Lower leg skin (tissue), 4 donors: Measurements from ENCODE around the gene CHCHD4. TPM values are rescaled to one million over a fixed set of nuclear protein-coding genes. Genes with fewer than 3 reads are reported as not detected.
A peak's percentile ranks its signal among the peaks of the same experiment; 100 is the strongest.

ENCODE experiments used
- DNase-seq, 2 donors: peaks; one replicate each; pipeline ENCODE4 v3.0.0-alpha.2; 2019; ENCODE audit warnings: low spot score in 2 of 2
- H3K4me3 ChIP-seq: fragments of 200-600 bp; sonication (generic); 2 replicates; pipeline ENCODE4 v1.5.1; 2017; ENCODE audit warnings: mild to moderate bottlenecking, low read depth; ENCODE audit not compliant: poor library complexity, severe bottlenecking
- CTCF ChIP-seq, 3 donors: fragments of 450-650 bp; IDR thresholded peaks; one replicate each; pipeline ENCODE4 v1.5.1; 2016; ENCODE audit warnings: antibody characterized with exemption in 3 of 3, mild to moderate bottlenecking in 3 of 3, moderate library complexity in 2 of 3
- POLR2A ChIP-seq, 2 donors: fragments of 450-650 bp; IDR thresholded peaks; one replicate each; pipeline ENCODE4 v1.6.1; 2016 to 2017; ENCODE audit warnings: antibody characterized with exemption in 2 of 2, mild to moderate bottlenecking in 1 of 2, moderate library complexity in 1 of 2
- WGBS, 2 donors: methylation state at CpG; one replicate each; pipeline ENCODE4 v1.1.5; 2018; 5-methylcytosine and 5-hydroxymethylcytosine counted together
- intact Hi-C: fragments of 100-400 bp; cut with DNase I; formaldehyde crosslinking; loops from one replicate; pipeline ENCODE4 v1.15.0; 2023; ENCODE audit warnings: low total_unique reads
- total RNA-seq, 4 donors: library from RNA; depleted of rRNA; stranded (reverse); fragments of >200 nt; gene quantifications; one replicate each; pipeline ENCODE4 v1.1.0, GENCODE V29; 2016

Gene CHCHD4
- total RNA-seq, 4 donors from 2014 or later = 8.4 to 14.6 (median 11.8) TPM

- TF ChIP-seq POLR2A (IDR thresholded peaks at IDR 0.05) = no peak
- no peak for TF ChIP-seq CTCF (IDR thresholded peaks at IDR 0.05)
- intact Hi-C loops = no loop called here
- 80% methylated on average over 20 to 28 of the region's 28 CpGs for WGBS, 2 donors
- H3K4me3 ChIP-seq = no peak overlapping the region
- peak in 1 of 2 donors; percentile 13 for DNase-seq
These were observed 23.6 kb upstream of the CHCHD4 start for GRCh38 chr3:14148041-14148985.

- intact Hi-C loops = no loop called here
- TF ChIP-seq CTCF (IDR thresholded peaks at IDR 0.05) (no peak), POLR2A (IDR thresholded peaks at IDR 0.05) (no peak)
- 83 to 87% methylated on average over 12 of the region's 12 CpGs for WGBS, 2 donors
- DNase-seq = peak in 1 of 2 donors; percentile 84
- no peak overlapping the region for H3K4me3 ChIP-seq
These were observed 22.9 kb upstream of the CHCHD4 start for GRCh38 chr3:14147617-14148016.

GRCh38 chr3:14147066-14147435 lies 22.4 kb upstream of the CHCHD4 start:
- WGBS, 2 donors = 80 to 81% methylated on average over 5 of the region's 5 CpGs
- intact Hi-C loops = no loop called here
- no peak for TF ChIP-seq POLR2A (IDR thresholded peaks at IDR 0.05)
- no peak for TF ChIP-seq CTCF (IDR thresholded peaks at IDR 0.05)
- no peak overlapping the region for H3K4me3 ChIP-seq
- DNase-seq = peak in 1 of 2 donors; percentile 79

- peak in 1 of 2 donors; percentile 78 for DNase-seq
- intact Hi-C loops = no loop called here
- 82 to 87% methylated on average over 10 of the region's 10 CpGs for WGBS, 2 donors
- TF ChIP-seq CTCF (IDR thresholded peaks at IDR 0.05) (no peak), POLR2A (IDR thresholded peaks at IDR 0.05) (no peak)
- no peak overlapping the region for H3K4me3 ChIP-seq
These were observed 21.9 kb upstream of the CHCHD4 start for GRCh38 chr3:14146381-14147065.

- peak in 1 of 2 donors; percentile 86 for DNase-seq
- H3K4me3 ChIP-seq = no peak overlapping the region
- no peak for TF ChIP-seq POLR2A (IDR thresholded peaks at IDR 0.05)
- TF ChIP-seq CTCF (IDR thresholded peaks at IDR 0.05) = no peak
- 70 to 73% methylated on average over 10 of the region's 10 CpGs for WGBS, 2 donors
- intact Hi-C loops = no loop called here
These were observed 21.2 kb upstream of the CHCHD4 start for GRCh38 chr3:14145670-14146380.
